ENCODE results near the gene CRADD. TPM values are rescaled to one million over a fixed set of nuclear protein-coding genes. Genes with fewer than 3 reads are reported as not detected.

The CRADD gene
- total RNA-seq, 2 donors from 2014 or later: 27.2 to 75.2 TPM

DNA sequence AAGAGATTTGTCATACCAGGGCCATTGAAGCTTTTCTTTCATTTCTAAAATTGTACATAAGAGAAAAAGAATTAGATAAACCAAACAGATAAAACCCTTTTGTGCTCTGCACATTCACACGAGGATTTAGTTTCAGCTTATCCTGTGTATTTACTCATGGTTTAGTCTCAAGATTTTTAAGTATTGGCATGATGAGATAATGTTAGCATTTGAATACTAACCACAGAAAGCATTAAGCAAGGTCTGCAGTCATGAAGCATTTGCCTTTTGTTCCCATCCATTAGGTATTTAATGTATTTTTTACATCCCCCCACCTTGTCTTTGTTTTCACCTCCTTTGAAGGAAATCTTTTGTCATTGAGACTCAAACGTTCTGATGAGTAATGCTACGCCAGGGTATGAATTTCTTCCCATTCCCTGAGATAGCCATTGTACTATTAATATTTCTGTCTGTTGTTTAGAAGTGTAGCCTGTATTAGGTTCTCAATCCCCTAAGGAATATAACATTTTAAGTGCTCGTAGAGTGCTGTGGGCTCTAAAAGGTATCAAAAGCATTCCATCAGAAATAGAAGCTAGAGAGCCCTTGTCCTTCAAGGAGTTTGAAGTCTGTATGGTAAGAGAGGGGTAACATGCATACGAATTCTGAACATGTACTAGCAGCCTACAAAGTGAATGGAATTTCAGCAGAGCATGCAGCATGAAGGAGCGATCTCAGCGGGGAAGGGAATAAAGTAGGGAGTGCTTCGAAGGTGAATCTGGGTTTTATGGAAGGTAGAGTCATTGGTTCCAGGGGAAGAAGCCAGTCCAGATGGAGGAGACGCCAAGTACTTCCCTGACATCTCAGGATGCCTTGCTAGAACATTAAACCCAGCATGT, 22.3 kb downstream of the CRADD start:
- no peak for ATAC-seq
- H3K27me3 ChIP-seq: no peaks in the 10 kb centered on the region
- no peaks in the 10 kb centered on the region for H3K9me3 ChIP-seq
- no peak for TF ChIP-seq POLR2A (IDR thresholded peaks at IDR 0.05)
- TF ChIP-seq, protein P1, sequence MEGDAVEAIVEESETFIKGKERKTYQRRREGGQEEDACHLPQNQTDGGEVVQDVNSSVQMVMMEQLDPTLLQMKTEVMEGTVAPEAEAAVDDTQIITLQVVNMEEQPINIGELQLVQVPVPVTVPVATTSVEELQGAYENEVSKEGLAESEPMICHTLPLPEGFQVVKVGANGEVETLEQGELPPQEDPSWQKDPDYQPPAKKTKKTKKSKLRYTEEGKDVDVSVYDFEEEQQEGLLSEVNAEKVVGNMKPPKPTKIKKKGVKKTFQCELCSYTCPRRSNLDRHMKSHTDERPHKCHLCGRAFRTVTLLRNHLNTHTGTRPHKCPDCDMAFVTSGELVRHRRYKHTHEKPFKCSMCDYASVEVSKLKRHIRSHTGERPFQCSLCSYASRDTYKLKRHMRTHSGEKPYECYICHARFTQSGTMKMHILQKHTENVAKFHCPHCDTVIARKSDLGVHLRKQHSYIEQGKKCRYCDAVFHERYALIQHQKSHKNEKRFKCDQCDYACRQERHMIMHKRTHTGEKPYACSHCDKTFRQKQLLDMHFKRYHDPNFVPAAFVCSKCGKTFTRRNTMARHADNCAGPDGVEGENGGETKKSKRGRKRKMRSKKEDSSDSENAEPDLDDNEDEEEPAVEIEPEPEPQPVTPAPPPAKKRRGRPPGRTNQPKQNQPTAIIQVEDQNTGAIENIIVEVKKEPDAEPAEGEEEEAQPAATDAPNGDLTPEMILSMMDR (IDR thresholded peaks at IDR 0.05): no peak
- H3K27ac ChIP-seq: no peak overlapping the region
- no peaks in the 10 kb centered on the region for H3K36me3 ChIP-seq (replicated peaks in 1 of 2; ENCODE audit: insufficient read depth in 1 of 2, low read depth in 2 of 2)
- H3K4me1 ChIP-seq: peaks cover 9% of the 10 kb centered on the region
- DNase-seq: no peak
- 74 to 76% methylated on average over 9 of the region's 9 CpGs for WGBS, 2 donors
- no peak overlapping the region for H3K4me3 ChIP-seq
- intact Hi-C loops (cut with DNase I): no loop called here

DNA sequence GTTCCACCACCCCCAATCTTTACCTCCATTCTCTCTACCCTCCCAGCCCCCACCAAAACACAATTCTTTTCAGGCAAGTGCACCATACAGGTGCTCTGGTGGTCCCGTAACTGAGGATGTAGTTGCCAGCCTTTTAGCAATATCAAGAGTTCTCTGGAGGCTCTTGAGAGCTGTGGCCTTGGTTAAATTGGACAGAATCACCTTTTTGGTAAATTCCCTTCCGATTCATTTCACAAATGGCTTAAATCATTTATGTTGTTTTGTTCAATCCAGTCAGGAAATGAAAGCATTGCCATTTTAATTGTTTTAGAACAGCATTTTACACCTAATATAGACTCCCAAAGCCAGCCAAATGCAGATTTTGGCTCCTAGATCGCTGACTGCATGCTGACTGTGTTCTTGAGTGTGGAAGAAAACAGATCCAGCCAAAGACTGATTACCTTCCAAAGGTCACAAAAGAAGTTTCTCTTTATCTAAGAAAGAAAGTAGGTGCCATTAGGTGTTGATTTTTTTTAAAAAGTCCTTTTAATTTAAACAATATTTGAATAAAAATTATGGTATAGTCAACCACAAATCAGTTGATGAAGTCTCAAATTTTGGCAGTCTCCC, 25.6 kb downstream of the CRADD start:
- Histone ChIP-seq H3K4me3 (no peak overlapping the region), H3K4me1 (peaks cover 9% of the 10 kb centered on the region), H3K36me3 (replicated peaks in 1 of 2; ENCODE audit: insufficient read depth in 1 of 2, low read depth in 2 of 2) (no peaks in the 10 kb centered on the region), H3K9me3 (no peaks in the 10 kb centered on the region), H3K27me3 (no peaks in the 10 kb centered on the region), H3K27ac (no peak overlapping the region)
- TF ChIP-seq, protein P1 (IDR thresholded peaks at IDR 0.05): no peak
- TF ChIP-seq POLR2A (IDR thresholded peaks at IDR 0.05): no peak
- intact Hi-C loops (cut with DNase I): no loop called here
- ATAC-seq (no peak), DNase-seq (no peak)
- WGBS, 2 donors: 59 to 66% methylated on average over 3 of the region's 3 CpGs

DNA sequence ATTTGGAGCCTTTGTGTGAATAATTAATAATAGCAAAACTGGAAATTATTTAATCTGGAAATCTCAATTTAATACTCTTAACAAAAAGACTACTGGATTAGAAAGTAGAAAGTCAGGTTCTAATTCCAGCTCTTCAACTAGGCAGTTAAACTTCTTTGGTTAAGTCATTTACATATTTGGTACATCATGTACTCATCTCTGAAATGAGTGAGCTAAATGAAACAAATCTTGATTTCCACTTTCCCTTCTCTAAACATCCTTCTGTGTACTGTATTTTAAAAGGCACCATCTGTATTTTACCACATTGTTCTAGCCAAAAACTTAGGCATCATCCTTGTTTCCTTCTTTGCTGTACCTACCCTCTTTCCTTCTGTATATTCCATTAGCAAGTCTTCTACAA, 26.9 kb downstream of the CRADD start:
- Histone ChIP-seq H3K27ac (no peak overlapping the region), H3K9me3 (no peaks in the 10 kb centered on the region), H3K36me3 (replicated peaks in 1 of 2; ENCODE audit: insufficient read depth in 1 of 2, low read depth in 2 of 2) (no peaks in the 10 kb centered on the region), H3K4me1 (peaks cover 9% of the 10 kb centered on the region), H3K4me3 (no peak overlapping the region), H3K27me3 (no peaks in the 10 kb centered on the region)
- no peak for DNase-seq
- no peak for TF ChIP-seq POLR2A (IDR thresholded peaks at IDR 0.05)
- TF ChIP-seq, protein P1 (IDR thresholded peaks at IDR 0.05): no peak
- intact Hi-C loops (cut with DNase I): no loop called here
- ATAC-seq: no peak

DNA sequence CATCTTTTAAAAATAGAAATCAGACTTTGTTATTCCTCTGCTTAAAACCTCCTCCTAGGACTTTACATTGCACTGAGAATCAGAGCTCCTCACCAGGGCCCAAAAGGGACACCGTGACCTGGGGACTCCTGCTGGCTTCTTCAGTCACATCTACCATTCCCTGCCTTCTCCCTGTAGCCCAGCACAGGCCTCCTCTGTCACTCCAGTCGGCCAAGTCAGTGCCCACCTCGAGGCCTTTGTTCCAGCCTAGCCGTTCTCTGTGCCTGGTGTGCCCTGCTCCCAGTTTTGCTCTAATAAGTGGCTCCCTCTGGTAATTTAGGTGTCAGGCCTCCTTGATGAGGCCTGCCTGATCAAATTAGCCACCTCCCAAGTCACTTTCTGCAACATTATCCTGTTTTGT, 27.4 kb downstream of the CRADD start:
- WGBS, 2 donors: 92 to 96% methylated on average over 4 of the region's 4 CpGs
- no peak for ATAC-seq
- H3K4me1 ChIP-seq: peaks cover 9% of the 10 kb centered on the region

More for the DNA sequence above, 27.4 kb downstream of the CRADD start:
- Histone ChIP-seq H3K9me3 (peaks cover 0 to 4% (median 0%) of the 10 kb centered on the region in 3 donors), H3K4me3 (no peak overlapping the region), H3K36me3 (replicated peaks in 1 of 2; ENCODE audit: insufficient read depth in 1 of 2, low read depth in 2 of 2) (no peaks in the 10 kb centered on the region), H3K27me3 (no peaks in the 10 kb centered on the region), H3K27ac (no peak overlapping the region)
- intact Hi-C loops (cut with DNase I): no loop called here
- TF ChIP-seq, protein P1 (IDR thresholded peaks at IDR 0.05): no peak
- no peak for TF ChIP-seq POLR2A (IDR thresholded peaks at IDR 0.05)
- no peak for DNase-seq

All from body of pancreas (tissue), 4 donors.